GM12874 (cell line): ENCODE data around the gene ZNF286A.
"Not testable (repeated sequence)": the region's sequence is repeated elsewhere in the genome, so short reads cannot be mapped to it uniquely, and the experiment has no call there.

Experiments
- TF ChIP-seq, protein P1 (sequence below): IDR thresholded peaks from 2 replicates; pipeline ENCODE4 v1.5.1; 2011; ENCODE audit warnings: low read depth, mild to moderate bottlenecking, control low read depth, low read length, moderate library complexity; ENCODE audit not compliant: insufficient read depth

Gene ZNF286A

DNA sequence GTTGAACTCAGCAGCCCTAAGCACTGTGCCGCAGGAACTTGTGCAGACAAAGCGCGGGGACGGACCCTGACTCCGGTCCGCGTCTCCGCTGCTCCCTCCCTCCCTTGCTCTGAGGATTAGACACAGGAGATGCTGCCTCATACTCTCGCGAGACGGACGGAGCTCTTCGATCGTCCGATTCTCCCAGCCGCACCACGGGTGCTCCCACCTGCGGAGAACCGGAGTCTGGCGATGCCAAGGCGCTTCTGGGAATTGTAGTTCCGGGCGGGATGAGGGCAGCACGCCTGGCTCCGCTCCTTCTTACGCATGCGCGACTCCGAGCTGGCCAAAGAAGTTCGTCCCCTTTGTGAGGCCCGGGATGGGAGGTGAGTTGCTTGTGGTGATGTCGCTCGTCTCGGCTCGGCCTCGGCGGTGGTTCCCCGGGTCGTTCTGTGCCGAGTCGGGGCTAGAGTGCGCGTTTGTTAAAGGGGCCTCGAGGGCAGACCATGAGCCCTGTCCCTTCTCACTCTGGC lies at the start of gene ZNF286A:
ZNF286A (plus strand) TSS at position 340 of the 512 bp plus-strand sequence. CDS start 578 bp downstream, outside the sequence.
- TF ChIP-seq, protein P1, sequence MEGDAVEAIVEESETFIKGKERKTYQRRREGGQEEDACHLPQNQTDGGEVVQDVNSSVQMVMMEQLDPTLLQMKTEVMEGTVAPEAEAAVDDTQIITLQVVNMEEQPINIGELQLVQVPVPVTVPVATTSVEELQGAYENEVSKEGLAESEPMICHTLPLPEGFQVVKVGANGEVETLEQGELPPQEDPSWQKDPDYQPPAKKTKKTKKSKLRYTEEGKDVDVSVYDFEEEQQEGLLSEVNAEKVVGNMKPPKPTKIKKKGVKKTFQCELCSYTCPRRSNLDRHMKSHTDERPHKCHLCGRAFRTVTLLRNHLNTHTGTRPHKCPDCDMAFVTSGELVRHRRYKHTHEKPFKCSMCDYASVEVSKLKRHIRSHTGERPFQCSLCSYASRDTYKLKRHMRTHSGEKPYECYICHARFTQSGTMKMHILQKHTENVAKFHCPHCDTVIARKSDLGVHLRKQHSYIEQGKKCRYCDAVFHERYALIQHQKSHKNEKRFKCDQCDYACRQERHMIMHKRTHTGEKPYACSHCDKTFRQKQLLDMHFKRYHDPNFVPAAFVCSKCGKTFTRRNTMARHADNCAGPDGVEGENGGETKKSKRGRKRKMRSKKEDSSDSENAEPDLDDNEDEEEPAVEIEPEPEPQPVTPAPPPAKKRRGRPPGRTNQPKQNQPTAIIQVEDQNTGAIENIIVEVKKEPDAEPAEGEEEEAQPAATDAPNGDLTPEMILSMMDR: not testable (repeated sequence)

DNA sequence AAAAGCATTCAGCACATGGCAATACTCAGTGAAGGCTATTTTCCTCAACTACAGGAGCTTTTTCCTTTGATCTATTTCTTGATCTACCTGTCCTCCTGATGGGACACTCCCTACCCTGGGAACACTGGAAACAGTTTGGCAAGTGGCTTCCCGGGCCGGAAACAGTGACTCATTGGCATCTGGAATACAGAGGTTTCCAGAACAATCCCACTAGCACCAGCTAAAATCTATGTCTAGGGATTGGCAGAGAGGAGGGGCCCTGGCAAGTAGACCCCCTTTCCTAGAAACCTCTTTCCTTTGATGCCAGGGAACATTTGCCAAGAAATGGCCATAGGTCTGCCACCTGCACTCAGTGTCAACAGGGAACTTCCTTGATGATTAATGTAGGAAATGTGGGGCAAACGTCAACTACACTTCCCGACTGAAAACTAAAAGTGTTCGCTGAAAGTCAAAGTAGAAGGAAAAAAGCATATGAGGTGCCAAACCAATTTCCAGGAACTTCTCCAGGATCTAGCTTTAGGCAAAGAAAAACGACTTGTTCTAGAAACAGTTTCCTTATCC lies 49.6 kb upstream of the ZNF286A start:
- TF ChIP-seq, protein P1: no peak

DNA sequence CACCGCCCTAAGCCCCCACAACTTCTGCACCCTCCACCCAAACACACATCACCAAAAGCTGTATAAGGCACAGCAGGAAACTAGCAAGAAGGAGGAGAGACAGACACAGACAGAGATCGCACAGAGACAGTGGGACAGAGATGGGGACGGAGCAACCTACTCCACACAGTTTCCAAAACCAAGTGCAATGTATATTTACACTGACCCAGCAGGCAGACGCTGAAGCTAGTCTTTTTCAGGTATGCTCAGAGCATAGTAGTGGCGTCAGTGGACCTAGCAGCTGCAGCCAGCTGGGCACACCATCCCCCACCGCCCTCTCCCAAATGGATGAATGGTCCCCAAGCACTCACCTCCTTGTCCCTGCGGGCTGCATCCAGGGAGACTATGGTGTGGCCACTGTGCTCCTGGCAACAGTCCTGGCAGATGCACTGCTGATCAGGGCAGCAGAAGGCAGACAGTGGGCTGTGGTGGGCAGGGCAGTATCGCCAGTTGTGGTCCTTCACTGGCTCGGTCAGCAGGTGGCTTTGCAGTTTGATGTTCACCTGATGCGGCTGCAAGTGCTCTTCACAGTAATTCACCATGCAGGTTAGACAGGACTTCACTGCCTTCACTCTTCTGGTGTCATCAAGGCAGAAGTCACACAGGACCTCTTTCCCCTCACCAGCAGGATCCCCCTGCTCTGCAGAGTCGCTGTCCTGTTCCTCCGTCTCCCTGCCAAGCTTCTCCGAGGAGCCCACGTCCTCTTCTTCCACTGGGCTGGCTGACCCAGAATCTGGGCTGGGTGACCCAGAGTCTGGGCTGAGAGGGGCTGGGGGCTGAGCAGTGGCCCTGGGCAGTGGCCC lies 48.6 kb upstream of the ZNF286A start:
- TF ChIP-seq, protein P1: no peak

- TF ChIP-seq, protein P1: no peak
These were observed 47.9 kb upstream of the ZNF286A start for GRCh38 chr17:15651583-15652110.

GRCh38 chr17:15652960-15653359 lies 46.6 kb upstream of the ZNF286A start:
- TF ChIP-seq, protein P1: no peak

GRCh38 chr17:15654886-15655561 lies 44.5 kb upstream of the ZNF286A start:
- TF ChIP-seq, protein P1: no peak

DNA sequence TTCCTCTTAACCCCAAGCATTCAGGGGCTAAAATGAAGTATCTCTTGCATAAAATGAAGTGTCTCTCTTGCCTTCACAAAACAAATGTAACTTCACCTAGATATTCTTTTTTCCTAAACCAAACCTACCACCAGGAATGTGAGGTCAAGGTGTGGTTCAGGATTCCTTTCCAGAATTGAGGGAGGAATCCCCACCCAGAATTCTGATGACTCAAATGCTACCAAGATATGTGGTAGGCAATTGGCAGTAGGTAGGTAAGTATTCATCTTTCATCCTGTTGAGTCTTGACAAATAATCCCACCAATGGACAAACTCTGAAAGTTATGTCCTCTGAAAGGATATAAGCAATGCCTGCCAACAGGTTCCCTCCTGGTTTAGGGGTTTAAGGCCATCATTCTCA lies 41.7 kb upstream of the ZNF286A start:
- TF ChIP-seq, protein P1: no peak
